Anterior cingulate cortex (tissue), 58 donors: ENCODE measurements around the gene LAGE3.
"Not testable (repeated sequence)": the region's sequence is repeated elsewhere in the genome, so short reads cannot be mapped to it uniquely, and the experiment has no call there.

Source experiments
- DNase-seq, 58 donors: peaks; one replicate each; lab custom pipeline; 2025; lab: John Stamatoyannopoulos, UW

Gene LAGE3

DNA sequence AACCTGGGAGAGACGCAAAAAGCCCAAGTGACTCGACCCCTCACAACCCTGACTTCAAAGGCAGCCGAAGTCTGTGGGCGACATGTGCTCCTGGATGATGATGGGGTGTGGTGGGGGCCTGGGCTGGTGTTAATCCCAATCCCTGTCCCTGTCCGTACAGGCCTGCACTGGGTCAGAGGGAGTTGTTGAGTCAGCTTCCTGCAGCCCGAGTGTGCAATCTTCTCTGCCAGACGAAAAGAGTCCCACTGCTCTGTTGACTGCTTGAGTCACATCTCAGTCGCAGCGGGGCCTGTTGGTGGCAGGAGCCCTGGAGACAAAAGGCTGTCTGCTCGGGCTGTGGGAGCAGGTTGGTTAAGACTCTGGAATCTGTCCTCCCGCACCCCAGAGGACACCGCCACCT, 26.7 kb upstream of the LAGE3 start:
- no peak for DNase-seq

DNA sequence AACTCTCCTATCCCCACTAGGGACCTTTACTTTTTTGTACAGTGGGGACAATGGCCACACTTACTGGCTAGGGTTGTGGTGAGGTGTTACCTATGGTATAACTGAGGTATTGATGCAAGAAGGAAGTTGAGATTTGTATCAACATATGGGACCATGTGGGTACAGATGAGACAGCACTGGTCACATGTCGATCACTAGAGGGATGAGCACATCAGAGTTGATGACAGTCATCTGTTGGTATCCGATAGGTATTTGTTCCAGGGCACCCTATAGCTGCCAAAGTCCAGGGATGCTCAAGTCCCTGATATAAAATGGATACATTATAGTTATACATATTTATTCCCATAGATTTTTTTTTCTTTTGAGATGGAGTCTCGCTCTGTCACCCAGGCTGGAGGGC, 23.9 kb upstream of the LAGE3 start:
- no peak for DNase-seq

DNA sequence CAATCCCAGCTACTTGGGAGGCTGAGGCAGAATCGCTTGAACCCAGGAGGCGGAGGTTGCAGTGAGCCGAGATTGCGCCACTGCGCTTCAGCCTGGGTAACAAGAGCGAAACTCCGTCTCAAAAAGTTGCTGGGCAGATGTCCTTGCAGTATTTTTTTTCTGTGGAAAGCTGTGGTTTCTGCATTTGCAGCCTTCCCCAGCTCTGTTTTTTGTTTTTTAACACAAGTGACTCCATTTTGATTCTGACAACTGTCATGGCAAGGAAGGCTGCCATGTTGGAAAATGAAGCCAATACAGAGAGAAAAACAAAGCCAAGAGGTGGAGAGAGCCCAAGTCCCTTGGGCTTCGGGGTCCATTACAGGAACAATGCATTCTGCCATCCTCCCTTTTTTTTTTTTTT, 23.0 kb upstream of the LAGE3 start:
- no peak for DNase-seq

DNA sequence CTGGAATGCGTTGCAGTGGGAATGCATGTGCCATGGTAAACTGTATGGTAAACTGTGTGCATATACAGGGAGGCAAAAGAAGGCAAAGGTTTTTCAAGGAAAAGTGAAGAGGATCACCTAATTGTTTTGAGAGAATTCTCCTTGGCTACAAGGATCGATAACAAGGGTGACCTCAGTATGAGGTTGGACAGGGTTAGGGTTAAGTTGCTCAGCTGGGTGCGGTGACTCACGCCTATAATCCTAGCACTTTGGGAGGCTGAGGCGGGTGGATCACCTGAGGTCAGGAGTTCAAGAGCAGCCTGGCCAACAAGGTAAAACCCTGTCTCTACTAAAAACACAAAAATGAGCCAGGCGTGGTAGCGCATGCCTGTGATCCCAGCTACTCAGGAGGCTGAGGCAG, 22.3 kb upstream of the LAGE3 start:
- DNase-seq = not testable (repeated sequence)

DNA sequence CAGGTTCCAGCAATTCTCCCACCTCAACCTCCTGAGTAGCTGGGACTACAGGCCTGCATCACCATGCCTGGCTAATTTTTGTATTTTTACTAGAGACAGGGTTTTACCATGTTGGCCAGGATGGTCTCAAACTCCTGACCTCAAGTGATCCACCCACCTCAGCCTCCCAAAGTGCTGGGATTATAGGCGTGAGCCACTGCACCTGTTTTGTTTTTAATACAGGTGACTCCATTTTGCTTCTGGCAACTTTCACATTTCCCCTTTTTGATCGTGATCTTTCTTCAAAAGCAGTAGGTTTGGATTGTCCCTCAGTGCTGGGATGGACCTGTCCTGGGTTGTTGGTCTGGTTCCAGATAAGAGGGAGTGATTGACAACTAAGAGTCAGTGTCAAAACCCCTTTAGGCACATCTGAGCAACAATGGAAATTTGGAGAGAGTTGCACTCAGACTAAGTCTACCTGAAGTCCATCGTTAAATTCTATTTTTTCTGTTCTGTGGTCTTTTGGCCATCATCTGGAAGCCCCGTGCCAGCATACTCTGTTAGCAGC, 17.6 kb upstream of the LAGE3 start:
- DNase-seq = not testable (repeated sequence)

DNA sequence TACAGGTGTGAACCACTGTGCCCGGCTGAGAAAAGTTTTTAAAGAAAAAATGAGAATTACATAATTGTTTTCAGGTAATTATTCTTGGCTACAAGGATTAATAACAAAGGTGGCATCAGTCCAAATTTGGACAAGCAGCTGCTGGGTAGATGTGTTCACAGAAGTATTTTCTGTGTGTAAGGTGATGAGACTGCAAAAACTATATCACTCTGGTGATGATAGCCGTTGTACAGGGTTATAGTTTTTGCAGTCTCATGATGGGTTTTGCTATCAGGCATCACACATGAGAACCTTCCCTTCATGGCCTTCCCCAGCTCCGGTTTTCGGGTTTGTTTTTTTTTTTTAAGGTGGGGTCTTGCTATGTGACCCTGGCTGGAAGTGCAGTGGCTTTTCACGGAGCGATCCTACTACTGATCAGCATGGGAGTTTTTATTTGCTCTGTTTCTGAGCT, 16.4 kb upstream of the LAGE3 start:
- no peak for DNase-seq

DNA sequence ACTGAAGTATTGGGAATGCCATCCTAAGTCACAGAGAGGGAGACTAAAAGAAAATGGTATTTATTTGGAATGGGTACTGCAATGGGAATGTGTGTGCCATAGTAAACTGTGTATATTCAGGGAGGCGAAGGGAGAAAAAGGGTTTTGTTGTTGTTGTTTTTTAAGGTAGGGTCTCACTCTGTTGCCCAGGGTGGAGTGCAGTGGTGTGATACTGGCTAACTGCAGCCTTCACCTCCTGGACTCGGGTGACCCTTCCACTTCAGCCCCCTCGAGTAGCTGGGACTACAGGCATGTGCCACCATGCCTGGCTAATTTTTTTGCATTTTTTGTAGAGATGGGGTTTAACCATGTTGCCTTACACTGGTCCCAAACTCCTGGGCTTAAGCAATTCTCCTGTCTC, 15.6 kb upstream of the LAGE3 start:
- DNase-seq = no peak

DNA sequence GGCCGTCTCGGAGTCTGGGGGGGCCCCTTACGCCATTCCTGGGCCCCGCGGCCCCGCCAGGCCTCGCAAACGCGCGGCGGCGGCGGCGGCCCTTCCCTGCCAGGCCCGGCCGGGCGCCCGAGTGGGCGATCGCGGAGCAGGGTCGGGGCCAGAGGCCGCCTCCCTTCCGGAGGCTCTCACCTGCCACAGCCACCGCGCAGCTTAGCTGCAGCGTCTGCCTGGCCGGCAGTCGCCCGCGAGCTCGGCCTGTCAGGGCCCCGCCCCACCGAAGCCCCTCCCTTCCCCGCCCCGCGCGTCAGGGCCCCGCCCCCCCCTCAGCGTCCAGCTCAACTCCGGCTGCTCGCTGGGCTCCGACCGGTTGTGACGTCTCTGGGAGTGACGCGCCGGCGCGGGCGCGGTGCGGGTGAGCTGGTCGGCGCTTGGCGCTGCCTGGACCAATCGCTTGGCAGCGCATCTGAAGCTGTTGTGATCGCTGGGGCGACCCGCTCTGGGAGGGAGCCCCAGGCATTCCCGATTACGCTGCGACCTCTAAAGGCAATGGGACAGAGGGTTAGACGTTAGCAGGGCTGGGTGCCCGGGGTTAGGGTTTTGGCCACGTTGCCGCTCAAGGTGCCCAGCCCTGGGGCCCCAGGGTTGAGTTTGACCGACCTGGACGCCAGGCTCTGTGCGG, 11.5 kb upstream of the LAGE3 start, which contains the start of gene SLC10A3:
Gene SLC10A3, minus strand, starts transcription at position 216 of the 670 bp plus-strand sequence. CDS start 1,689 bp downstream, outside the sequence.
- DNase-seq = peak; percentile 25 to 95 (median 90)

DNA sequence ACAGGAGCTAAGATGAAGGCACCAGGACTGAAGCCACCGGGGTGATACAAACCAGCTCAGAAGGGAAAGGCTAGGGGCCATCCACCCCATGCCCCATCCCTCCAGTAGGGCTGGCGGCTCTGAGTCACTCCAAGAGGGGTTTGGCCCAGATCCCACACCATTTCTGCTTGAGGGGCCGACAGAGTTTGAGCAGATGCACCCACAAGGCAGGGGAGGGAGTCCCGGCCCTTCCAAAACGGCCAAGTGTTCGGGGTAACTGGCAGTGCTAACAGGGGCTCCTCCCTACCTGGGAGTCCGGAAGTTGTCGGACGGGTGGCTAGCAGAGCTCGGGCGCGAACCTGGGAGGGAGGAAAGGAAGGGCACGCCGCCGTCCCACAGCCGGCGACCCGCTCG, 10.9 kb upstream of the LAGE3 start:
- peak in 3 of 58 donors; percentile 6 to 35 (median 20) for DNase-seq

DNA sequence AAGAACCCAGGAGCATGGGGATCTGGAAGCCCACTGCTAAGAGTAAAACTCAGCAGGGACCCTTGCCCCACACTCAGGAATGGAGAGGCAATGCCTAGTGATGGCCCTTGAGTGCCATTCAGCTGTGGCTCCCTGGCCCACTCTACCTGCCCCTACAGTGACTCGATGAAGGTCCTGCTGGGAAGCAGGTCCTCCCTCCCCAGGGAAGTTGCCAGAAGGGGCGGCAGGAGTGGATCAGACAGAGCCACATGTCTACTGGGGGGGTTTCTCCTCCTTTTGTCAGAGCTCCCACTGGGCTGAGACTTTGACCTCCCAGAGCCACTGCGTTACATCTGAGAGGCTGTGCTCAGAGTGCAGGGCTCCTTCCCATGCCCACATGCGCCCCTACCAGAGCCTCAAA, 10.1 kb upstream of the LAGE3 start:
- DNase-seq = no peak

DNA sequence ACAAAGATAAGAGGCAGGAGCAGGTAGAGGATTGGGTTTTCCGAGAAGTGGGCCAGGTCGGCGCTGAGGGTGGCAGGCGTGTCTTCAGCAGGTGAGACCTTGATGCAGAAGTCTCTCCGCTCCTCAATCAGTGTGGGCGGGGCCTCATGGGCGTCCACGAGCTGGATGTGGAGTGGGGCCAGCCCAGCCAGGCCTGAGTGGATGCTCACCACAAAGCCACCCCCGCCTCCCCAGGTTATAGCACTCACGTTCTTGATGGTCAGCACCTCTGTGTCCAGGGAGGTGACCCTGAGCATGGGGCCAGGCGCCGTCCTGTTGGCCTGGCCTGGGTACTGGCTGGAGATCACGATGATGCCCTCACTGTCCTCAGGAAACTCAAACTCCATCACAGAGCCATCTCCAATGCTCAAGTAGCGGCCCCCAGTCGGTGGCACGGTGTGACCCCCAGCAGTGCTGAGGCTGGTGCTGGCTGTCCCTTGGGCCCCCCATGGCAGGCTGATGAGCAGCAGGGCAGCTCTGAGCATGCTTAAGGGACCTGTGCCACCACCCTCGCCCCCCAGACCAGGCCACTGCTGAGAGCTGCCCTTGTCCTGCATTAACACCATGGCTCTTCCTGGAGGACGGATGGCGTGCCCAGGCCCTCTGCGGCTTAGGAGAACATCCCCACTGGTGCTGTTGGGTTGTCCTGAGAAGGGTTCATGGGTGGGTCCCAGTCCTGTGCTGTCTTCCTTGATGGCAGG, 9.4 kb upstream of the LAGE3 start:
- DNase-seq = no peak

DNA sequence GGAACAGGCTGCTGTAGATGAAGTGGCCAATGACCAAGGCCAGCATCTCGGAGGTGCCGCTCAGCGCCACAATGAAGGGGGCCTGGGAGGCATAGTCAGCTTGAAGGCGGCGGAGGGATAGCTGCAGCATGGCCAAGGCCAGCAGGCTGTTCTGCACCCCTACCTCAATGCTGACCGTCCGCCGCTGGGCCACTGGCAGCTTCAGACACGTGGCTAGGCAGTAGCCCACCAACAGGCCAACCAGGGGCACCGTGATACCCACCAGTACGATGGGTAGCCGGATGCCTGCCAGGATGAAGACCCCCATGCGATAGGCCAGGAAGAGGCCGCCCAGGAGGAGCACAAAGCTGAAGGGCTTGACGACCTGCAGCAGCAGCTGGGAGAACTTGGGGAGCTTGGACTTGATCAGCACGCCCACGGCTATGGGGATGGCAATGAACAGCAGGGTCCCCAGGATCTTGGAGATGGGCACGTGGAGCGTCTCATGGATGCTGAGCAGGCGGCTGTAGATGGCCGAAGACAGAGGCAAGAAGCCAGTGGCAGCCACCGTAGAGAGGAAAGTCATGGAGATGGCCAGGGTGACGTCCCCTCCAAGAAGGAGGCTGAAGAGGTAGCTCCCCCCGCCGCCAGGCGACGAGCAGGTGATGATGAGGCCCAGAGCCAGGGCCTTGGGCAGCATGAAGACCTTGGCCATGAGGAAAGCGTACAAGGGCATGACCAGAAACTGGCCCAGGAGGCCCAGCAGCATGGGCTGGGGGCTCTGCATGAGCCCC, 8.6 kb upstream of the LAGE3 start:
- DNase-seq = no peak

DNA sequence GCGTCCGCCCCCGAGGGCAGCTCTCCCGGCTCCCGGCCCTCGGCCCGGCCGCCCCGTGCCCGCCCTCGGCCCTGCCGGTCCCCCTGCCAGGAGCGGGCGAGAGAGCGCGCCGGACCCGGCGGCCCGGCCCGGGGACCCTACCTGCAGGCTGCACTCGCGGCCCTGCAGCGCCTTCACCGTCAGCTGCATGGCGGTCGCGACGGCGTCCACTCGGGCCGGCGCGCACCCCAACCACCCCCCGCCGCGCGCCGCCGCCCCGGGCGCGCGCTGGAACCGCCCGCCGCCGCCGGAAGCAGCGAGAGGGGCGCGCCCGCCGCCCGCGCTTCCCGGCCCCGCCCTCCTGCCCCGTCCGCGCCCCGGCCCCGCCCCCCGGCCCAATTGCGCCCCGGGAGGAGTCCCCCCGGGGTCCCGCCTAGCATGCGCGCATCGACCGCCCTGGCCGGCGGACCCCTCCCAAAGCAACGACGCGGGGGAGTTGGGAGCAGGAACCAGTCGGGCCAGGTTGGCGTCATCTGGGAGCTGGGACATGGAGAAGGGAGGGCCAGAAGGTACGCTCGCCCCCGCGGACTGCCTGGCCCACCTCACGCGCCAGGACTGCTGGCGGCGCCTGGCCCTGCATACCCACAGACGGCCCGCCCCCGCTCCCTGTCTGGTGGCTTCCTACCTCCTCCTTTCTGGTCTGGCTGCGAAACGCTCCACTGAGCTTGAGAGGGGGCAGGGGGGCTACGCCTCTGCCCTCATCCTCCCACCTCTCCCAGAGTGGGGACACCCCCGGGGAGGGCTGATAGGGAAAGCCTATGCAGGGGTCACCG, 7.5 kb upstream of the LAGE3 start, which contains the start of gene UBL4A:
Gene UBL4A, minus strand, starts transcription at position 220 of the 812 bp plus-strand sequence. Its CDS starts 31 bp downstream, at position 189.
- peak in 44 of 58 donors; percentile 2 to 63 (median 29) for DNase-seq

DNA sequence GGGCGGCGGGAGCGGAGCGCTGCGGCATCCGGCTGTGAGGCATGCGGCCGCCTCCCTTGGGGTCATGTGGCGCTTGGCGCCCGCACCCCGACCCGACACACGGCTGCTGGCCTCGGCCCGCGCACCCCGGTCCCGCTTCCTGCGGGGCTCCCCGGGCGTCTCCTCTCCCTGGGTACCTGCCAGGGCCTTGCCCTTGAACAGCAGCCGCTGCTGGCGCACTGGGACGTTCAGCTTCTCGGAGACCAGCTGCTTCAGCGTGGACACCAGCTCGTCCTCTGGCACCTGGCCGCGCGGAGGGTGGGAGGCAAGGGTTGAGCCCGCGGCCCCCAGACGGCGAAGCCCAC, 6.9 kb upstream of the LAGE3 start:
- peak in 4 of 58 donors; percentile 26 to 35 (median 31) for DNase-seq

DNA sequence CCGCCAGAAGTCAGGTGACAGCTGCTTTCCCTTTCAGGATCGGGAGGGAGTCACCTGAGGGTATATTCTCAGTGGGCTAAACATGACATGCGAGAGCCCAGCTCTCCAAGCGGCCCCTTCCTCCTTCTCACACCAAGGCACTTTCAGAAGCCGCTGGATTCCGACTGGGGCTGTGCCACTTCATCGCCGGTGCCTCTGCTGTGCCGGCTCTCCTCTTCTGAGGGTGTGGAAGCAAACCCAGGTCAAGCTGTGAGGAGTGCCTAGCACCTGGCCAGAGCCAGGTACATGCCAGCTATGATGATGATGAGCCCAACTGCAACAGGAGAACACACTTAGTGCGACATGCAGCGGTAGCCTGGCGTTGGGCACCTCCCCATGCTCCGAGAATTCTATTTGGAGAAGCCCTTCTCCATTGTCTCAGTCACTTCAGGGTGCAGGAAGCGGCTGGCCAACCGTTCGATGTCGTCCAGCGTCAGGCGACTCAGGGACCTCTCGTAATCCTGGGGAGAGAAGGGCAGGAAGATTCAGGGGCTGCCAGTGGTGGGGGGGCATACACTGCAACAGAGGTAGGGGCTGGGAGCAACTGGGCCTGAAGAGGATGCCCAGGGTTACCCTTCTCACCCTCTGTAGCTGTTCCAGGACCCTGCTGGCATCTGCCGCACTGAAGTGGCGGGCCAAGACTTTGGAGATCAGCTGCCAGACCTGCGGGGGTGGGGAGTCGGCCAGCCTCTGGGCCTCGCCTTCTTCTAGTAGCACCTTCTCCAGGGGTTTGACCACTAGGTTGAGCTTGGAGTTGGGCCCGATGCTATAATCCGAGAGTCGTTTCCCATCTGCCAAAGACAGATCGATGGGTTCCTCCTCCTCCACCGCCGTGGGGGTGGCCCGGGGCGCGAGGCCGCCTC, 6.3 kb upstream of the LAGE3 start:
- peak in 1 of 58 donors; percentile 24 for DNase-seq

DNA sequence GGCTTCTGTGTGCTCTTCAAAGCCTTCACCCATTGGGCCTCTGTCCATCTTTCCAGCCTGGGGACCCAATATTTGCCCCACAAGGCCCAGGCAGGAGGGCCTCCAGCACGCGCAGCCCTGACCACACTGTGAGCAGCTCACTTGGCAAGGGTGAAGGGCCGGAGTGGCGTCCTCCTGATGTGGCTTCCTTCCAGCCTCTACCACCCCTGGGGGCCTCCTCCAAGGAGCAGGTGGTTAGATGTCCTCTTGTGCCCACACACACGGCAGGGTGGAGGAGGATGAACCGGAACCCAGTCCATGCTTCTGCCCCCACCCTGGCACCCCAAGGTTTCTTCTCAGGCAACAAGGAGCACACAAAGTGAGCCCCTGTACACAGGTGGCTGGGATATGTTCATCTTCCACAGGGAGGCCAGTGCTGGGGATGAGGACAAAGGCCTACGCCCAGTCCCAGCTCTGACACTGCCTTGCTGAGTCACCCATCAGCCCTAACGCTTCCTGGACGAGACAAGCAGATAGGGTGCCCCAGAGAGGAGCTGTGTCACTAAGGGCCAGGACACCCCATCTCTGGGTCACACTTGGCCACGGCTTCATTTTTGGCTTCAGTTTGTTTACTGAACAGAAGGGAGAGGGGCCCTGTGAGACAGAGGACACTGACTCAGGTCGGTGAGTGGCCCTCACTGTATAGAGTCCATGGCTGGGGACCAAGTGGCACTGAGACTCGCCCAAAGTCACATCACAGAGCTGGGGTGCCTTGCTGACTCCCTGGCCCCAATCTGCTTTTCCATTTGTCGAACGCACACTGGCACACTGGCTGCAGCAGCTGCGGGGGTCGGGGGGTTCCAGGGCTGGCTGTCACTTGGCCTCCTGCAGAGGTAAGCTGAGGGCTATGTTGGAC, 5.4 kb upstream of the LAGE3 start:
- no peak for DNase-seq

DNA sequence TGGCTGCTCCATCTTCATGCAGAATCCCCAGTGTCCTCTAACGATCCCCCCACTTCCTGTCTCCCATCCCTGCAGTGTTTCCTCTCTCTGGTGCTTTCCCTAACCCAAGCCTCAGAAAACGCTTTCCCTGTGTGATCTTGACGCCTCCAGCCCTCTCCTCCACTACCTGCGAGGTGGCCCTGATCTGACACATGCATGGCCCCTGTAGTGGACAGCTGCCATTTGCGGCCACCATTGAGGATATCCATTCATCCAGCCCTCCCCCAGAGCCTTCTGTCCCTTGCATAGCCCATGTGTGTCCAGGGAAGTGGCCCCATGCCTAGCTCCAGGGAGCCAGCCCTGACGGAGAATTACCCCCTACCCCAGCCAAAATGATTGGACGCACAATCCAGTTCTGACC, 4.2 kb upstream of the LAGE3 start:
- no peak for DNase-seq

DNA sequence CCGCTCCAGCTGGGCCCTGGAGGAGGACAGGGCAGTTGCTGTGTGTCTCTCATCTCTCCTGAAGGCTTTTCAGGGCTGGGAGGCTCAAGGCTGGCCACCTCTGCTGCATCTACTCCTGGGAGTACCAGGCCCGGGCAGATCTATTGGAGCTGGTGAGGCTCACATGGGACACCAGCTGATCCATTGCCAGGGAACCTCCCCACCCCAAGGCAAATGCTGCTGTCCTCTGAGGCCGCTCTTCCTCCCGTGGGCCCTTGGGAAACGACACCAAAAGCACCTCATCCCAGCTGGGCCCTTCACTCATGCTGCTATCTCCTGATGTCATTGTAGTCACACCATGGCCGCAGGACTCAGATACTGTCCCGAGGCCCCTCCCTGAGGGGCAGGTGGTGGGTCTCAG, 3.7 kb upstream of the LAGE3 start:
- no peak for DNase-seq
